ENCODE results near the gene BAK1. TPM values are rescaled to one million over a fixed set of nuclear protein-coding genes. Genes with fewer than 3 reads are reported as not detected.
"Not testable (repeated sequence)": the region's sequence is repeated elsewhere in the genome, so short reads cannot be mapped to it uniquely, and the experiment has no call there.

BAK1 gene
- total RNA-seq, 1 experiment from 2014 or later: 23.7 TPM

DNA sequence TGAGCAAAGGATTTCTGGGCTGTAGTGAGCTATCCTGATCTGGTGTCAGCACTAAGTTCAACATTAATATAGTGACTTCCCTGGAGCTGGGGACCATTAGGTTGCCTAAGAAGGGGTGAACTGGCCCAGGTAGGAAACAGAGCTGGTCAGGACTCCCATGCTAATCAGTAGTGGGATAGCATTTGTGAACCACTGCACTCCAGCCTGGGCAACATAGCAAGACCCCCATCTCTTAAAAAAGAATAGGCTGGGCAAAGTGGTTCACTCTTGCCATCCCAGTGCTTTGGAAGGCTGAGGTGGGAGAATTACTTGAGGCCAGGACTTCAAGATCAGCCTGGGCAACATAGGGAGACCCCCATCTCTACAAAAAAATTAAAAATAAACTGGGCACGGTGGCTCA, 39.3 kb downstream of the BAK1 start:
- ChIA-PET CTCF (no interaction called here), POLR2A (ENCODE audit: unreplicated experiment) (no interaction called here)
- no peak overlapping the region for H3K4me2 ChIP-seq (ENCODE audit: low read length)
- no peak overlapping the region for H3K9ac ChIP-seq (ENCODE audit: low read length)
- H3K9me2 ChIP-seq (replicated peaks; ENCODE audit: low read length): no peaks in the 10 kb centered on the region
- no peak overlapping the region for H3K4me3 ChIP-seq (ENCODE audit: low read length)
- no peaks in the 10 kb centered on the region for H3K36me3 ChIP-seq (ENCODE audit: low read depth, low read length)
- no peaks in the 10 kb centered on the region for H4K20me1 ChIP-seq (ENCODE audit: low read length)
- H2AFZ ChIP-seq (ENCODE audit: low read length): no peak overlapping the region
- no peaks in the 10 kb centered on the region; the same call in 1 of the 2 replicates for H3K4me1 ChIP-seq (ENCODE audit: insufficient read depth, low read length)
- H3K27ac ChIP-seq (ENCODE audit: low read length): no peak overlapping the region
- H3K79me2 ChIP-seq (ENCODE audit: low read length): no peaks in the 10 kb centered on the region
- no peaks in the 10 kb centered on the region for H3F3A ChIP-seq (ENCODE audit: low read length, unreplicated experiment)
- no peak for DNase-seq
- no peak for ATAC-seq
- intact Hi-C loops (cut with micrococcal nuclease): no loop called here
- TF ChIP-seq EZH2phosphoT487 (IDR thresholded peaks at IDR 0.05; ENCODE audit: borderline replicate concordance, low read length): no peak
- no peak for TF ChIP-seq EZH2 (IDR thresholded peaks at IDR 0.05; ENCODE audit: low read length, unreplicated experiment)
- TF ChIP-seq CTCF (conservative IDR thresholded peaks at IDR 0.05; ENCODE audit: low read depth, low read length): no peak
- H3K27me3 ChIP-seq (ENCODE audit: low read length): no peaks in the 10 kb centered on the region
- H3K9me3 ChIP-seq (ENCODE audit: low read length): no peaks in the 10 kb centered on the region
- no TSS peak for BruUV-seq (replicated peaks)

DNA sequence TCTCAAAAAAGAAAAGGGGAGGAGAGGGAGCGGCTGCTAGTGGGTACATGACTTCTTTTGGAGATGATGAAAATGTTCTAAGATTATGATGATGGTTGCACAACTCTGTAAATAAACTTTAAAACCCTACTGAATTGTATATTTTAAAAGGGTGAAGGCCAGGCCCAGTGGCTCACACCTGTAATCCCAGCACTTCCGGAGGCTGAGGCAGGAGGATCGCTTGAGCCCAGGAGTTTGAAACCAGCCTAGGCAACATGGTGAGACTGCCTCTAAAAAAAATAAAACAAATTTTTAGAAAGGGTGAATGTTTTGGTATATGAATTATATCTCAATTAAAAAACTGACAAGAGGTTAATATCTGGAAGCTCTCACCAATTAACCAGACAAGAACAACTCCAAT, 45.4 kb downstream of the BAK1 start:
- TF ChIP-seq EZH2phosphoT487 (IDR thresholded peaks at IDR 0.05; ENCODE audit: borderline replicate concordance, low read length): no peak
- no peak for TF ChIP-seq CTCF (conservative IDR thresholded peaks at IDR 0.05; ENCODE audit: low read depth, low read length)
- no peak for TF ChIP-seq EZH2 (IDR thresholded peaks at IDR 0.05; ENCODE audit: low read length, unreplicated experiment)
- Histone ChIP-seq H3K9ac (ENCODE audit: low read length) (no peak overlapping the region), H3K27ac (ENCODE audit: low read length) (no peak overlapping the region), H3F3A (ENCODE audit: low read length, unreplicated experiment) (no peaks in the 10 kb centered on the region), H3K9me2 (replicated peaks; ENCODE audit: low read length) (no peaks in the 10 kb centered on the region), H3K4me1 (ENCODE audit: insufficient read depth, low read length) (no peaks in the 10 kb centered on the region), H4K20me1 (ENCODE audit: low read length) (no peaks in the 10 kb centered on the region), H3K9me3 (ENCODE audit: low read length) (no peaks in the 10 kb centered on the region), H3K79me2 (ENCODE audit: low read length) (no peaks in the 10 kb centered on the region), H3K36me3 (ENCODE audit: low read depth, low read length) (no peaks in the 10 kb centered on the region), H3K27me3 (ENCODE audit: low read length) (no peaks in the 10 kb centered on the region), H3K4me3 (ENCODE audit: low read length) (no peak overlapping the region), H2AFZ (ENCODE audit: low read length) (no peak overlapping the region), H3K4me2 (ENCODE audit: low read length) (no peak overlapping the region)
- intact Hi-C loops (cut with micrococcal nuclease): no loop called here
- DNase-seq (no peak), ATAC-seq (no peak)
- ChIA-PET CTCF (no interaction called here), POLR2A (ENCODE audit: unreplicated experiment) (no interaction called here)
- no TSS peak for BruUV-seq (replicated peaks)

DNA sequence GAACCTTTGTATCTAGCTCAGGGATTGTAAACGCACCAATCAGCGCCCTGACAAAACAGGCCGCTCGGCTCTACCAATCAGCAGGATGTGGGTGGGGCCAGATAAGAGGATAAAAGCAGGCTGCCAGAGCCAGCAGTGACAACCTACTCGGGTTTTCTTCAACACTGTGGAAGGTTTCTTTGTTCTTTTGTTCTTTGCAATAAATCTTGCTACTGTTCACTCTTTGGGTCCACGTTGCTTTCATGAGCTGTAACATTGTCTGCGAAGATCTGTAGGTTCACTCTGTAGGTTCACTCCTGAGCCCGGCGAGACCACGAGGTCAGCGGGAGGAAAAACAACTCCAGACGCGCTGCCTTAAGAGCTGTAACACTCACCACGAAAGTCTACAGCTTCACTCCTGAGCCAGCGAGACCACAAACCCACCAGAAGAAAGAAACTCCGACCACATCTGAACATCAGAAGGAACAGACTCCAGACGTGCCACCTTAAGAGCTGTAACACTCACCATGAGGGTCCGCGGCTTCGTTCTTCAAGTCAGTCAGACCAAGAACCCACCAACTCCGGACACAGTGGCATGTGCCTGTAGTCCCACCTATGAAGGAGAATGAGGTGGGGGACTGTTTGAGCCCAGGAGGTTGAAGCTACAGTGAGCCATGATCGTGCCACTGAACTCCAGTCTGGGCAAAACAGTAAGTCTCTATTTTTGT, 46.8 kb downstream of the BAK1 start:
- DNase-seq; H3K4me2 ChIP-seq (ENCODE audit: low read length); H3K9ac ChIP-seq (ENCODE audit: low read length); POLR2A ChIA-PET (ENCODE audit: unreplicated experiment); H3F3A ChIP-seq (ENCODE audit: low read length, unreplicated experiment); ATAC-seq; H4K20me1 ChIP-seq (ENCODE audit: low read length); H3K4me3 ChIP-seq (ENCODE audit: low read length); H3K9me3 ChIP-seq (ENCODE audit: low read length); H3K27ac ChIP-seq (ENCODE audit: low read length); intact Hi-C loops (cut with micrococcal nuclease); H2AFZ ChIP-seq (ENCODE audit: low read length); BruUV-seq (replicated peaks); H3K27me3 ChIP-seq (ENCODE audit: low read length); CTCF ChIA-PET; H3K36me3 ChIP-seq (ENCODE audit: low read depth, low read length); H3K4me1 ChIP-seq (ENCODE audit: insufficient read depth, low read length); H3K9me2 ChIP-seq (replicated peaks; ENCODE audit: low read length); H3K79me2 ChIP-seq (ENCODE audit: low read length): not testable (repeated sequence)

DNA sequence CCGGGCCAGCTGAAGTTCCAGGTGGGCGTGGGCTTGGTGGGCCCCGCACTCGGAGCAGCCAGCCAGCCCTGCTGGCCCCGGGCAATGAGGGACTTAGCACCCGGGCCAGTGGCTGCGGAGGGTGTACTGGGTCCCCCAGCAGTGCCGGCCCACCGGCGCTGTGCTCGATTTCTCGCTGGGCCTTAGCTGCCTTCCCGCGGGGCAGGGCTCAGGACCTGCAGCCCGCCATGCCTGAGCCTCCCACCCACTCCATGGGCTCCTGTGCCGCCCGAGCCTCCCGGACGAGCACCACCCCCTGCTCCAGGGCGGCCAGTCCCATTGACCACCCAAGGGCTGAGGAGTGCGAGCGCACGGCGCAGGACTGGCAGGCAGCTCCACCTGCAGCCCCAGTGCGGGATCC, 47.6 kb downstream of the BAK1 start:
- intact Hi-C loops (cut with micrococcal nuclease); H3K36me3 ChIP-seq (ENCODE audit: low read depth, low read length); H4K20me1 ChIP-seq (ENCODE audit: low read length); POLR2A ChIA-PET (ENCODE audit: unreplicated experiment); H2AFZ ChIP-seq (ENCODE audit: low read length); H3K27me3 ChIP-seq (ENCODE audit: low read length); H3K27ac ChIP-seq (ENCODE audit: low read length); H3K9me3 ChIP-seq (ENCODE audit: low read length); BruUV-seq (replicated peaks); H3K4me2 ChIP-seq (ENCODE audit: low read length); H3K9ac ChIP-seq (ENCODE audit: low read length); H3K79me2 ChIP-seq (ENCODE audit: low read length); H3K9me2 ChIP-seq (replicated peaks; ENCODE audit: low read length); H3K4me3 ChIP-seq (ENCODE audit: low read length); H3F3A ChIP-seq (ENCODE audit: low read length, unreplicated experiment); DNase-seq; H3K4me1 ChIP-seq (ENCODE audit: insufficient read depth, low read length); CTCF ChIA-PET; ATAC-seq: not testable (repeated sequence)

DNA sequence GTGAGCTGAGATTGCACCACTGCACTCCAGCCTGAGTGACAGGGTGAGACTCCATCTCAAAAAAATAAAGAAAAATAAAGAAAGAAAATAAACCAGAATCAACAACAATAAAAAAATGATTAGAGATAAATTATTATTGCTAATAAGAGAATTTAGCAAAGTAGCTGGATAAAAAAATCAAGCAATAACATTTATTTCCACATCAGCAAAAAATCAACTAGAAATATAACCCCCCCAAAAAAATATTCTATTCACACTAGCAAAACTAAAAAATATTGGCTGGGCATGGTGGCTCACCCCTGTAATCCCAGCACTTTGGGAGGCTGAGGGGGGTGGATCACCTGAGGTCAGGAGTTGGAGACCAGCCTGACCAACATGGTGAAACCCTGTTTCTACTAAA, 49.5 kb downstream of the BAK1 start:
- H3K4me3 ChIP-seq (ENCODE audit: low read length); DNase-seq; H3K27ac ChIP-seq (ENCODE audit: low read length); POLR2A ChIA-PET (ENCODE audit: unreplicated experiment); BruUV-seq (replicated peaks); ATAC-seq; H3K9me2 ChIP-seq (replicated peaks; ENCODE audit: low read length); H3K4me2 ChIP-seq (ENCODE audit: low read length); H2AFZ ChIP-seq (ENCODE audit: low read length); H3K79me2 ChIP-seq (ENCODE audit: low read length); H3K9ac ChIP-seq (ENCODE audit: low read length); H3K4me1 ChIP-seq (ENCODE audit: insufficient read depth, low read length); H4K20me1 ChIP-seq (ENCODE audit: low read length); H3K36me3 ChIP-seq (ENCODE audit: low read depth, low read length); H3F3A ChIP-seq (ENCODE audit: low read length, unreplicated experiment); CTCF ChIA-PET; intact Hi-C loops (cut with micrococcal nuclease); H3K27me3 ChIP-seq (ENCODE audit: low read length); H3K9me3 ChIP-seq (ENCODE audit: low read length): not testable (repeated sequence)

Measured in PC-3 (cell line).